ENCODE results near the gene ARFRP1. TPM values are rescaled to one million over a fixed set of nuclear protein-coding genes. Genes with fewer than 3 reads are reported as not detected.

ARFRP1 gene
- total and polyA plus RNA-seq, 2 of the 13 experiments (the other 11 are each of a cell fraction or from before 2014, with no cell fraction given) = 32.0 to 51.1 TPM

- no peak for TF ChIP-seq BCLAF1 (IDR thresholded peaks at IDR 0.05)
- TF ChIP-seq CBX2 (IDR thresholded peaks at IDR 0.05; ENCODE audit: low read depth, low read length) = no peak
- TF ChIP-seq CBX2 (CRISPR knock-in tag; IDR thresholded peaks at IDR 0.05; ENCODE audit: low read depth) = no peak
- peak; percentile 95; the same call in 1 of the 3 replicates for TF ChIP-seq MXI1 (IDR thresholded peaks at IDR 0.05; ENCODE audit: borderline replicate concordance, low read depth, low read length)
- TF ChIP-seq KDM5B (CRISPR knock-in tag; IDR thresholded peaks at IDR 0.05; ENCODE audit: borderline replicate concordance) = peak; percentile 98
- no peak; the same call in 1 of the 2 replicates for TF ChIP-seq CTCF (CRISPR knock-in tag; IDR thresholded peaks at IDR 0.05)
- TF ChIP-seq ZNF770 (CRISPR knock-in tag; IDR thresholded peaks at IDR 0.05) = peak; percentile 63; the same call in 1 of the 2 replicates
- TF ChIP-seq ZFYVE20 (CRISPR knock-in tag; IDR thresholded peaks at IDR 0.05; ENCODE audit: borderline replicate concordance, low read depth) = no peak; the same call in 1 of the 2 replicates
- no peak for TF ChIP-seq CEBPB (IDR thresholded peaks at IDR 0.05; ENCODE audit: borderline replicate concordance, low read depth, low read length)
- no peak for TF ChIP-seq HNF1A (IDR thresholded peaks at IDR 0.05; ENCODE audit: low read depth)
- TF ChIP-seq HNF1A (CRISPR knock-in tag; IDR thresholded peaks at IDR 0.05; ENCODE audit: borderline replicate concordance) = peak; percentile 88
- no peak for TF ChIP-seq NFIC (IDR thresholded peaks at IDR 0.05; ENCODE audit: low read length)
- TF ChIP-seq ZNF431 (CRISPR knock-in tag; IDR thresholded peaks at IDR 0.05; ENCODE audit: borderline replicate concordance, low read depth) = peak; percentile 94
- TF ChIP-seq HOXA5 (CRISPR knock-in tag; IDR thresholded peaks at IDR 0.05) = peak; percentile 92
- TF ChIP-seq ZFP62 (CRISPR knock-in tag; IDR thresholded peaks at IDR 0.05) = peak; percentile 100
- TF ChIP-seq ARNT2 (CRISPR knock-in tag; IDR thresholded peaks at IDR 0.05; ENCODE audit: low read depth) = peak; percentile 98
- TF ChIP-seq SIX1 (CRISPR knock-in tag; IDR thresholded peaks at IDR 0.05; ENCODE audit: borderline replicate concordance) = no peak; the same call in 1 of the 2 replicates
Measured at GRCh38 chr20:63707558-63708300, at the start of gene ARFRP1, which contains the start of gene ZGPAT (continued).
